ENCODE measurements around the gene GKAP1.
"Not testable (repeated sequence)": the region's sequence is repeated elsewhere in the genome, so short reads cannot be mapped to it uniquely, and the experiment has no call there.

GKAP1 gene

GRCh38 chr9:83728591-83729368 lies 88.8 kb downstream of the GKAP1 start:
- DNase-seq = not testable (repeated sequence)

DNA sequence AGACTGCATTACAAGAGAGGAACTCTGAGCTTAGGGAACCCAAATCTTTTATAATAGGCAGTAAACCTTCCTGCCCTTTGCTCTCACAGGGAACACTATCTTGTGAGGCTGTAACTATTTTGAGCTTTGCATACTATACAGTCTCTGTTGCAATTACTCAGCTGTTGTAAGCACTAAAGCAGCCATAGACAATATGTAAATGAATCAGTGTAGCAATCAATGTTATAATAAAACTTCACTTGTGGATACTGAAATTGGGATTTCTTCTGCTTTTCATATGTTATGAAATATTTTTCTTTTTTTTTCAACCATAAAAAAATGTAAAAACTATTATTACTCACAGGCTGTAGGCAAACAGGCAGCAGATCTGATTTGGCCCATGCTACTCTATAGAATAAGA lies 93.1 kb downstream of the GKAP1 start:
- DNase-seq = no peak

DNA sequence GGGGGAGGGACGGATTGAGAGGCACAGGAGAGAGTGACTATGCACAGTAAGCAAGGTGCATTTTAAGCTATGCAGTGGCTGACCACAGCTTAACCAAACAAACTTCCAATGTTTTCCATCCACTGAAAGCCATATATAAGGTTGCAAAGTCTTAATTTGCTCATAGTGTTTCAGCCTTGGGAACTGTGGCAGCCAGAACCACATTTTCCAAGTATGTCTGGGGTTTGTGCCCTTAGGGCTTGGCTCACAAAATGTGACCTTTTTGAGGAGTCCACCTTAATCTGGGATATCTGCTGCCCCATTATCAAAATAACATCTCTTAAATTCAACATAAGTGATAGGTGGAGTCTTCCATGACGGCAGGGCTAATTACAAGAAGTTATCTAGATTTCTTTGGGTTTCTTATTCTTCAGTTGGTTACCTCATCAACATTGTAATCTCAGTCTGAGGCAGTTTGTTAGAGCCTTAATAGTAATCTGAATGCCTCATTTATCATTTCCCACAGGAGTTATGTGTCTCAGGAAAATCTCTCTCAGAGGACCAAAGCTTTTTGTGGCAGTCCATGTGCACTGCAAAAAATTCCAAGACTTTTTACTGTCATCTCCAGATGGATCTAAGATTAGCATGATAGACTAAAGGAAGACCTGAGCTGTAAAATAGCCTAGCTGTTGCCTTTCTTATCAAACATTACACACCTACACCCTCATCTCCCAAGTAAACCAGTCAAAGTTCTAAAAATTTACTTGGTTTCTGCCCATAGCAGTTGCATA lies 94.7 kb downstream of the GKAP1 start:
- no peak for DNase-seq

DNA sequence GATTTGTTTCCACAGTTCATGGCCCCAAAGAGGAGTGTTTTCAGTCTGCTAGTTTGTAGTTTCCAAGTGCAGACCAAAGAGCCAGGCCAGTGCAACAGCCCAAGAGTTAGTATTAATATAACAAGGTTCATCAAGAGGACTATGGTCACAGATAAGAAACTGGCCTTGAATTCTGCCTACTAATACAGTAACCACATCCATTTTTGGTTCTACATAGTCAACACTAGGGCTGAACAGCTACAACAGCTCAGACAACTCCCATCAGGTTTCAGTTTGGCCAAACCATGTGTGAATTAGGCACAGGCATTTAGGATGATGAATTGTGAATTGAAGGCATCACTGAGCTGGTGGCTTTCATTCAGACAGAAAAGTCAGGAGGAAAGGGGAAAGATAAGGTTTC lies 96.1 kb downstream of the GKAP1 start:
- no peak for DNase-seq

GRCh38 chr9:83715794-83716193 lies 101.8 kb downstream of the GKAP1 start:
- no peak for DNase-seq

DNA sequence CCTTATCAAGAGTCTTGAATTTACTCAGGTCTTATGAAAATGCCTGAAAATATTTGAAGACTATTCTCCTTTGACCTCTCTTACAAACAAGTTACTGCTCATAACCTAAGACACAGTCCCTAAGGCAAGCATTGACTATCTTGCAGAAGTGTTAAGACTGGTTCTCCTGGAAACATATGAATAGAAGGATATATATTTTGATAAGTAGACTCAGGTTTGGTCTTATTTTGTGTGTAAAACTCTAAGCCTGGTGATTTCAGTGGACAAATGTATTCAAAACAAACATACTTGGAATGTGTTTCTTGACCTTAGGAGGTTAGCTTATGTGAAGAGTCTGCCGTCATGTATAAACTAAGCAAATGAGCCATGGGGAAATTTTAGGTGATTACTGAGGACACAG lies 102.3 kb downstream of the GKAP1 start:
- no peak for DNase-seq

- DNase-seq = no peak
These were observed 103.2 kb downstream of the GKAP1 start for GRCh38 chr9:83714329-83714728.

GRCh38 chr9:83708515-83709158 lies 108.9 kb downstream of the GKAP1 start:
- no peak for DNase-seq

DNA sequence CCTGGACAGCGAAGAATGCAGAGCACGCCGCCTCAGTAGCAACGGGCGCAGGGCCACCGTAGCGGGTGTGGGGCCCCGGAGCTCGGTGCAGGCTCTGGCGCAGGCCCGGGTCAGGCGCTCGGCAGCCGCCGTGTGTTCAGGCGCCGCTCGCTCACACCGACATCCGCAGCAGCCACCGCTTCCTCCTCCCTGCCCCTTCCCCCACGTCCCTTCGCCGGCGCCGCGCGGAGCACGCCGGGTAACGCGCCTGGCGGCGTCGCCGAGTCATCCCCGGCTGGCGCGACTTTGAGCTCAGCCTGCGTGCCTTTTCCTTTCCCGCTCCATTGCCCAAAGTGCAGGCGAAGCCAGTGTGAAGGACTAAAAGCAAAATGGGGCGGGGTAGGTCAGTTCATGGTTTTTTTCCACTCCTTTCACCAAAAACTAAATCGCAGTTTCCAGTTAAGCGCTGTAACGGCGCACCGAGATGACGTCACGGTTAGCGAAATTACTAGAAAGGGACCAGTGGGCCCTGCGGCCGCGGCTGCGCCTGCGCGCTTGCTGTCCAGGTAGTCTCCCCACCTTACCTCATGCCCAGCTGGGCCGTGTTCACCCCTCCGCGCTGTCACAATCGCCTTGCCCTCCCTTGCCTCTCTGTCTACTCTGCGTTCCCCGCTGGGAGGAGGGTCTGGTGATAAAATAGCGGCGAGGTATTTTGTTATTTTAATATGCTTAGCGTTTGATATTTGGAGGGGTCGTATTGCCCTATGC lies 109.6 kb downstream of the GKAP1 start, which contains the start of gene UBQLN1:
TSS of gene UBQLN1 (minus strand) at position 191 of the 747 bp plus-strand sequence. CDS start 279 bp downstream, outside the sequence.
- DNase-seq = peak; percentile 67

DNA sequence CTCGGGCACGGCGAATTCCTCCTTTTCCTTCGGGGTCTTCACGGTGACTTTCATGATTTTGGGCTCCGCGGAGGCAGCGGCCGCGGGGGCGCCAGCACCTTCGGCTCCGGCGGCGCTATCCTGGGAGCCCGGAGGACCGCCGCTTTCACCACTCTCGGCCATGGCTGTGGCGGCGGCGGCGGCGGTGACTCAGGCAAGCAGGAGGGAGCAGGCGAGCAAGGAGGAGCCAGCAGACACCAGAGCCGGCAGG lies 110.1 kb downstream of the GKAP1 start:
- no peak for DNase-seq

DNA sequence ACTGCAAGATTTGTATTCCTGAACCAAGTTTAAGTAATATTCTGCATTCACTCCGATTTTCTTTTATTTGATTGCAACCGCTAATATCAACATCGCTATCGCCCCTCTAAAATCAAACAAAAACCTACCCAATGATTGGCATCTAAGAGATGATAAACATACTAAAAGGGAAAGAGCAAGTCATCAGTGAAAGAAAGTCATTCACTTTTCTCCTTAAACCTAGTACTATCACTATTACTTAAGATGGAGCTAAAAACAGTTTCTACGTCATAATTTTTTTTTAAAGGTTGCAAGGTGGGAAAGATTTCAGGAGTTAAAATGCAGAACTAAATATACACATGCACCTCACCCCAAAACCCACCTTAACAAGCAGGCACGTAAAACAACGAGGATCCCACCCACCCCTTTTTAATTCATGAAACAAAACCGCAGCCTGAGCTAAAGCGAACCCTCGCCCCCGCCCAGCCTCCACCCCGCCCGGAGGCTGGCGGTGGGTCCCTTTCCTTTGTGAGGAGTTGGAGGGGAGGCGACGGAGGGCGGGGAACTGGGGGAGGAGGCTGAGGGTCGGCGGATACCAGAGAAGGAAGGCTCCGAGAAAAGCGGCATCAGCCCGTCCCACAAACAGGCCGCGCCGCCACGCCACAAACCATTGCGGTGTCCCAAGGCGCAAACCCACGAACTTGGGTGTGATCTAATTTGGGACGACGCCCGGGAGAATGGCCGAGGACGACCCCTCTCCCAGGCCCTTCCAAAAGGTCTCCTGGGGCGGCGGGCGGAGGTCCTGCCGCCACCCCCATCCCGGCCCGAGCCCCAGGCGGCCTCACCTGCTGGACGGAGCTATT lies 110.7 kb downstream of the GKAP1 start:
- DNase-seq = no peak

GRCh38 chr9:83705219-83705651 lies 112.3 kb downstream of the GKAP1 start:
- not testable (repeated sequence) for DNase-seq

DNA sequence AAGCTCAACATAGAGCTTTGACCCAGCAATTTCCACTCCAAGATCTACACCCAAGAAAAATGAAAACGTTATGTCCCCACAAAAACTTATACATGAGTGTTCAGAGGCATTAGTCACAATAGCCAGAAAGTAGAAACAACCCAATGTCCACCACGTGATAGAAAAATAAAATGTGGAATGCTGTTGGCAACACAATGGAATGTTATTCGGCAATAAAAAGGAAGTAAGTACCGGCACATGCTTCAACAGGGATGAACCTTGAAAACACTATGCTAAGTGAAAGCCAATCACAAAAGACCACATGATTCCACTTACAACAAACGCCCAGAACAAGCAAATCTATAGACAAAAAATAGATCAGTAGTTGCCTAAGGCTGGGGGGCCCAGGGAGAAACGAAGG lies 115.8 kb downstream of the GKAP1 start:
- DNase-seq = no peak

- no peak for DNase-seq
These were observed 116.3 kb downstream of the GKAP1 start for GRCh38 chr9:83701286-83701685.

- no peak for DNase-seq
These were observed 118.0 kb downstream of the GKAP1 start for GRCh38 chr9:83699615-83700014.

GRCh38 chr9:83698976-83699585 lies 118.5 kb downstream of the GKAP1 start:
- no peak for DNase-seq

- DNase-seq = no peak
These were observed 126.1 kb downstream of the GKAP1 start for GRCh38 chr9:83691492-83691891.

Measured in SHP77 treated with DMSO at 0.1 percent for 48 hours (cell line).